ENCODE results near the gene CDK4.
"Not testable (repeated sequence)": the region's sequence is repeated elsewhere in the genome, so short reads cannot be mapped to it uniquely, and the experiment has no call there.

CDK4 gene

DNA sequence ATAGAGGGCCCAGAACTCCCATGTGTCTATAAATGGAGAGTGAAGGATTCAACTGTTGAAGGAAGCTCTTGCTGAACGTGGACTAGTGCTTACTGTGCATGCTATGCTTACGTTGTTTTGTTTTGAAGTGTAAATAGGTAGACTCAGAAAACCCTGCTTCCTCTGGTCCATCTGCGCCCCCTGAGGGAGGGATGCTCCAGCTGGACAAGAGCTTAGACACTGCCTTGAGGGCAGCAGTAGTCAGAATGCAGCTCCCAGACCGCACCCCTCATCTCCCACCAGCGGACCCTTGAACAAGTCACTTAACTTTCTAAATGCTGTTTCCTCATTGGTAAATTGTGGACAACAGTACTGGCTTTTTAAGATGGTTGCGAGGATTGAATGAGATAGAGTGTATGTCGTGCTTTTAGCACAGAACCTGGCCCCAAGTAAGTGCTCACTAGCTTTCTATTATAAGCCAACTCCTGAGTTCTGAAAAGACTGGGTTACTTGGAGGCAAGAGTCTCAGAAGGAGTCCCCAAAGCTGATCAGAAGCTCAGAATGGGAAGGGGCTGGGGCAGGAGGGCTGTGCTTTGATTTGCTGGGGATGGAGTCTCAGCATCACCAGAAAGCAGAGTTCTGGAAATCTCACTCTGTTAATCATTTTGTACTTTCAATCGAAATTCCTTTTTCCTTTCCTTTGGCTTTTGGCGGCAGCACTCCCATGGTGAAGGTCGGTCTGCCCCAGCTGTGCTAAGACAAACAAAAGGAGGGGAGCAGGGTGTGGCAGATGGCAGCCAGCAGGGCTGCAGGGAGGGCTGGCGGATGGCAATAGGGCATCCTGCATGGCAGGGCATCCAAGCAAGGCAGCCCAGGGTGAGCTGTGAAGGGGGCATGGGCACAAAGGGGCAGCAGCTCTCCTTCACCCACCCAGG, 29.1 kb downstream of the CDK4 start:
- DNase-seq = no peak

DNA sequence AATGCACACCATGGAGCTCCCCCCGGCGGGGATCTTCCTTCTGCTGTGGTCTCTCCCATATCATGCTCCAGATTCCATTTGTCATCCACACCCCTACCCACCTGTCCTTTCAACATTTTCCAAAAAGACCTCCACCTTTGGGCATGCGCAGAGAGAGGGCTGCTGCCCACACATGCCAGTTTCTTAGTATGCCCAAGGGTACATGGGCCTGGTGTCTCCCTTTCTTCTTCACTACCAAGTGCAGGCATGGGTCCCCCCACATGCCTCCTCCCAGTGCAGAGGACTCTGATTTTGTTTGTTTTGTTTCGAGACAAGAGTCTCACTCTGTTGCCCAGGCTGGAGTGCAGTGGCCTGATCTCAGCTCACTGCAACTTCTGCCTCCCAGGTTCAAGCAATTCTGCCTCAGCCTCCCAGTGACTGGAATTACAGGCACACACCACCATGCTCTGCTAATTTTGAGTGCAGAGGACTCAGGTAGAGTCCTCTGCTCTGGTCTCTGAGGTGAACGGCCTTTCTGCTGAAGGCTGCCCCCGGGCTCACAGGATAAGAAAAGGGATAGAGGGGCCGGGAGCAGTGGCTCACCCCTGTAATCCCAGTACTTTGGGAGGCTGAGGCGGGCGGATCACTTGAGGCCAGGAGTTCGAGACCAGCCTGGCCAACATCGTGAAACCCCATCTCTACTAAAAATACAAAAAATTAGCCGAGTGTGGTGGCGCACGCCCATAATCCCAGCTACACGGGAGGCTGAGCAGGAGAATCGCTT, 30.1 kb downstream of the CDK4 start:
- DNase-seq = not testable (repeated sequence)

DNA sequence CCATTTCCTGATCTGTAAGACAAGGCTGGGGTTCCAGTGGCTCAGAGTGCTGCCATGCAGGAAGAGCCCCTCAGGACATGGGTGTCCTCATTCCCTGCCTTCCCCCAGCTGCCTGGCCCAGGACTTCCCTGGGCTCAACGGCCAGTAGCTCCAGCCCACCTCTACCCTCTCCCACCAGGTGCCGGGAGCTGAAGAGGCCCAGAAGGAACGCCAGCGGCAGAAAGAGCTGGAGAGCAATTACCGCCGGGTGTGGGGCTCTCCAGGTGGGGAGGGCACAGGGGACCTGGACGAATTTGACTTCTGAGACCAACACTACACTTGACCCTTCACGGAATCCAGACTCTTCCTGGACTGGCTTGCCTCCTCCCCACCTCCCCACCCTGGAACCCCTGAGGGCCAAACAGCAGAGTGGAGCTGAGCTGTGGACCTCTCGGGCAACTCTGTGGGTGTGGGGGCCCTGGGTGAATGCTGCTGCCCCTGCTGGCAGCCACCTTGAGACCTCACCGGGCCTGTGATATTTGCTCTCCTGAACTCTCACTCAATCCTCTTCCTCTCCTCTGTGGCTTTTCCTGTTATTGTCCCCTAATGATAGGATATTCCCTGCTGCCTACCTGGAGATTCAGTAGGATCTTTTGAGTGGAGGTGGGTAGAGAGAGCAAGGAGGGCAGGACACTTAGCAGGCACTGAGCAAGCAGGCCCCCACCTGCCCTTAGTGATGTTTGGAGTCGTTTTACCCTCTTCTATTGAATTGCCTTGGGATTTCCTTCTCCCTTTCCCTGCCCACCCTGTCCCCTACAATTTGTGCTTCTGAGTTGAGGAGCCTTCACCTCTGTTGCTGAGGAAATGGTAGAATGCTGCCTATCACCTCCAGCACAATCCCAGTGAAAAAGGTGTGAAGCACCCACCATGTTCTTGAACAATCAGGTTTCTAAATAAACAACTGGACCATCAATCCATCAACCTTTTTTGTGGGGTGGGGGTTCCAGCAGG, 31.2 kb downstream of the CDK4 start:
- no peak for DNase-seq

DNA sequence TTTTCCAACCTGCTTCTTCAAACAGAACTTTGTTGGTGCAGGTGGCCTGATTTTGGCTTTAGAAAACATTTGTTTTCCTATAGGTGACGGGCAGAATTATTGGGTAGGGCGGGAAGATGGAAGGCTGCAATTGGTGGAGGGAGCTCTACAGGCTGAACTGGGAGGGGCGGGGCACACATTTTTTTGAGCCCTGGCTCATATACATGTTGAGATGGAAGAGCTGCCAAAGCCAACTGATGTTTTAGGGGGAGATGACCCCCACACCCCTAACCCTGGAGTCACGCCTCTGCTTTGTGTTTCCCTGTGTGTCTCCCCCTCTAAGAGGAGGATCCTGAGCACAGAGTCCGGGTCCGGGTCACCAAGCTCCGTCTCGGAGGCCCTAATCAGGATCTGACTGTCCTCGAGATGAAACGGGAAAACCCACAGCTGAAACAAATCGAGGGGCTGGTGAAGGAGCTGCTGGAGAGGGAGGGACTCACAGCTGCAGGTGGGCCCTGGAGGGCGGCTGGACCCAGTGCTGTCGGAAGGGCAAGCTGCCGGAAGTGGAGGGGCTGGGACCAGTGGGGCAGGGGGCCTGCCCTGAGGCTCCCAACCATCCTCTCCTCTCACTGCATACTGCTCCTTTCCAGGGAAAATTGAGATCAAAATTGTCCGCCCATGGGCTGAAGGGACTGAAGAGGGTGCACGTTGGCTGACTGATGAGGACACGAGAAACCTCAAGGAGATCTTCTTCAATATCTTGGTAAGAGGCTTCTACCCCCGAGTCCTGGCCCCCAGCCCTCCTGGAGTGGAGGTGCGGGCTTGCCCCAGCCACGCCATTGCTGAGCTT, 32.1 kb downstream of the CDK4 start:
- no peak for DNase-seq

DNA sequence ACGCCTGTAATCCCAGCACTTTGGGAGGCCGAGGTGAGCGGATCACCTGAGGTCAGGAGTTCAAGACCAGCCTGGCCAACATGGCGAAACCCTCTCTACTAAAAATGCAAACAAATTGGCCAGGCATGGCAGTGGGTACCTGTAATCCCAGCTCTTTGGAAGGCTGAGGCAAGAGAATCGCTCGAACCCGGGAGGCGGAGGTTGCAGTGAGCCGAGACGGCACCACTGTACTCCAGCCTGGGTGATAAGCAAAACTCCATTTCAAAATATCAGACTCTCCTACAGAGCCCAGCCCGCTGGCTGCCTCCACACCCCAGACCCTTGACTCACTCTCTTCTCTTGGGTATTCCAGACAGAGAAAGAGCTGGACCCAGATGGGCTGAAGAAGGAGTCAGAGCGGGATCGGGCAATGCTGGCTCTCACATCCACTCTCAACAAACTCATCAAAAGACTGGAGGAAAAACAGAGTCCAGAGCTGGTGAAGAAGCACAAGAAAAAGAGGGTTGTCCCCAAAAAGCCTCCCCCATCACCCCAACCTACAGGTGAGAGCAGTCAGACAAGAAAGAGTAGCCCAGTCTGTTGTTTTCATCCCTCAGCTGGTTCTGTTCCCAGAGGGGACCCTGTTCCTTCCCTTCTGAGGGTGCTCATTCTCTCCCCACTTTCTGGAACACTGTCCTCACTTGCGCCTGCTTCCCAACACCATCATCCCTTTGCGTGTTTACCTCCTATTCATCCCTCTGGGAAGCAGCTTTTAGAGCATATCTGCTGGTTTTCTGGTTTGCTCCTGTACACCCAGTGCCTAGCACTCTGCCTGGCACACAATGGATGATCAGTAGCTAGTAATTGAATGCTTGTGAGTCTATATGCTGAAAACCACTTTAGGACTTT, 33.2 kb downstream of the CDK4 start:
- no peak for DNase-seq

DNA sequence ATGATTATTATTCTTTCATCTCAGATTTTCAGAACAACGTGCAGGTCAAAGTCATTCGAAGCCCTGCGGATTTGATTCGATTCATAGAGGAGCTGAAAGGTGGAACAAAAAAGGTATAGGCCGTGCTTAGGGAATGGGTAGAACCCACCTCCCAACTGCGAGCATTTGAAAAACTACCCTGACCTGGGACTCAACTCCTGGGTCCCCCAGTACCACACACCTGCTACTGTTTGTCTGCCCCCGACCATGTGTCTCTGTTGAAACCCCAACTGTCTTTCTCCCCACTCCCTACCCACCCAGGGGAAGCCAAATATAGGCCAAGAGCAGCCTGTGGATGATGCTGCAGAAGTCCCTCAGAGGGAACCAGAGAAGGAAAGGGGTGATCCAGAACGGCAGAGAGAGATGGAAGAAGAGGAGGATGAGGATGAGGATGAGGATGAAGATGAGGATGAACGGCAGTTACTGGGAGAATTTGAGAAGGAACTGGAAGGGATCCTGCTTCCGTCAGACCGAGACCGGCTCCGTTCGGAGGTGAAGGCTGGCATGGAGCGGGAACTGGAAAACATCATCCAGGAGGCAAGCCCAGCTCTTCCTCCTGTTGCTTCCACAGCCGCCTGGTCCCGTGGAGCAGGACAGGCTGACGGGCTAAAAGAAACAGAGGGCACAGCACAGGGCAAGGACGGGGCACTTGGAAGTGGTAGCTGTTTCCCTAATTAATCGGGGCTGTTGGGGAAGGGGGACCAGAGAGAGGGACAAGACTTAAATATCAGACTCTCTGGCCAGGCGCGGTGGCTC, 34.1 kb downstream of the CDK4 start:
- no peak for DNase-seq

DNA sequence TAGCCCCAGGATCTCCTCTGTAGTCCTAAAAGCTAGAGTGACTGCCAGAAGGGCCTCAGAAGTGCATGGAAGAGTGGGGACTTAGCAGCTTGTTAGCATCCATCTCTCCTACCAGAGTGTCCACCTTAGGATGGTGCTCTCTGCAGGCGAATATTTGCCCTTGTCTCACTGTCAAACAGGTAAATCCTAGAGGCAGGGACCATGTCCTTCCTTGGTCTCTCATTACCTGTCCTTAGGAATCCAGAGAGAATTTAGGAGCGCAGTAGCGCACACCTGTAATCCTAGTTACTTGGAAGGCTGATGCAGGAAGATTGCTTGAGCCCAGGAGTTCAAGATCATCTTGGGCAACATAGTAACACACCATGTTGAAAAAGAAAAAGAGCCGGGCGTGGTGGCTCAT, 35.0 kb downstream of the CDK4 start:
- DNase-seq = no peak

DNA sequence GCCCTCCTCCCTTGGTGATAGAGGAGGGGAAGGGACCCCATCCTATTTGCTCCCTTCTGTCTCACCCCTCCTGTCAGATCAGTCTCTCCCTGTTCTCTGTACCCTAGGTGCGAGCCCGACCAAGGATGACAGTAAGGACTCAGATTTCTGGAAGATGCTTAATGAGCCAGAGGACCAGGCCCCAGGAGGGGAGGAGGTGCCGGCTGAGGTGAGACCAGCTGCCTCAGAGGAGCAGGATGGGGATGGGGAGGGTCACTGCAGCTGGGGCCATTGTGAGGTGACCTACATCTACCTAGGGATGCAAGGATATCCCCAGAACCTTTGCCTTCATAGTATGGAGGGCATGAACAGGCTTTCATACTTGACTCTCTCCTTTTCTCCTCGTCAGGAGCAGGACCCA, 35.8 kb downstream of the CDK4 start:
- no peak for DNase-seq

DNA sequence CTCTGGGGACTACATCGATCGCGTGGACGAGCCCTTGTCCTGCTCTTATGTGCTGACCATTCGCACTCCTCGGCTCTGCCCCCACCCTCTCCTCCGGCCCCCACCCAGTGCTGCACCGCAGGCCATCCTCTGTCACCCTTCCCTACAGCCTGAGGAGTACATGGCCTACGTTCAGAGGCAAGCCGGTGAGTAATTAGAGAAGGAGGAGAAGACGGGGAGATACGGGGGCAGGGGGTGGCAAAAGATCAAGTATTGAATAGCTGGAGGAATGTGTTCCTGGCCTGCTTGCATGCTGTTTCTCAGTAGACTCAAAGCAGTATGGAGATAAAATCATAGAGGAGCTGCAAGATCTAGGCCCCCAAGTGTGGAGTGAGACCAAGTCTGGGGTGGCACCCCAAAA, 36.3 kb downstream of the CDK4 start:
- DNase-seq = no peak

DNA sequence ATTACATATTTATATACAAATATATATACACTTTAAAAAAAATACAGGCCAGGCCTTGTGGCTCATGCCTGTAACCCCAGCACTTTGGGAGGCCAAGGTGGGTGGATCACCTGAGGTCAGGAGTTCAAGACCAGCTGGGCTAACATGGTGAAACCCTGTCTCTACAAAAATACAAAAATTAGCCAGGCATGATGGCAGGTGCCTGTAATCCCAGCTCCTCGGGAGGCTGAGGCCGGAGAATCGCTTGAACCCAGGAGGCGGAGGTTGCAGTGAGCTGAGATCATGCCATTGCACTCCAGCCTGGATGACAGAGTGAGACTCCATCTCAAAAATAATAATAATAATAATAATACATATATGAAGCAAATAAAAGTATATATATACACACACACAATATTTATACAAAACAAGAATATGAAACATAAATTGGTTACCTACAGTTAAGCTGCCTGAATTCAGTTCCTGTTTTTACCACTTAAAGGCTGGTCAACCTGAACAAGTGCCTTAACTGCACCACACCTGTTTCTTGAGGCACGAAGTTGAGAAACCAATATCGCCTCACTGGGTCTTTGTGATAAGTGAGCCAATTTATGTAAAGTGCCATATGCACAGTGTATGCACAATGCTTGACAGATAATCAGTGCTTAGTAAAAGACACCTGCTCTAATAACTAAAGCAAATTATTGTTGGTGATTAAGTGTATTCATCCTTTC, 36.9 kb downstream of the CDK4 start:
- DNase-seq = not testable (repeated sequence)

DNA sequence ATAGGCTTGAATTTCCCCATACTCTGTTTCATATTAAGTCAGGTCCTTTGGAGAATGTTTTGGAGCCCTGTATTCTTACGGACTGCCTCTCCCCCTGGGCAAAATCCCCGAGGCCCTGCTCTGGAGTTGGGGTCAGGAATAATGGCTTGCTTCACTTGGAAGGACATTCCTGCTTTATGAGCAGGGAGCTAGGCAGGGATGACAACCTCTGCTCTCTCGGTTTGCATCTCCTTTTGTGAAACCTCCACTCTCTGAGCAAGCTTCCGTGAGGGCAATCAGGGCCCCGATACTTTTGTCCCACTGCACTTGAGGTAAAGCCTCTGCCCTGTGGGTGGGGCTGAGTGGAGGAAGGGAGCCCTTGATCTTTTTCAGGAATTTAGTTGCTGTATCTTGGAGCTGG, 38.9 kb downstream of the CDK4 start:
- no peak for DNase-seq

DNA sequence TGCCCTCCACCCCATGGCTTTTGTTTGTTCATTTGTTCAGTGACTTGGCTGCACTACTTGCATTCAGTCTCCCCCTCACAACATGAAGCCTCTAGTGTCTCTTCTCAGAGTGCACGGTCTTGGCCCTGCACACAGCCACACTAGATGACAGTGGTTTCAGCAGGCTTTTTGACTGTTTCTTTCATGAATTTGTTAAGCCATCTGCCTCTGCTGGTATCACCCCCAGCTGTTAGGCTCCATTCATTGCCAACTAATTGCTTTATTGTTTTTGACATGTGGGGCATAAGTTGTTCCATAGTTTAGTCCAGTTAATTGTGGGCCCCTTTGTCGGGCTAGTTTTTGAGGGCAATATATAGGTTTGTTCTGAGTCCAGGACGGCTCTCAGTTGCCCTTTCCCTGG, 39.4 kb downstream of the CDK4 start:
- no peak for DNase-seq

DNA sequence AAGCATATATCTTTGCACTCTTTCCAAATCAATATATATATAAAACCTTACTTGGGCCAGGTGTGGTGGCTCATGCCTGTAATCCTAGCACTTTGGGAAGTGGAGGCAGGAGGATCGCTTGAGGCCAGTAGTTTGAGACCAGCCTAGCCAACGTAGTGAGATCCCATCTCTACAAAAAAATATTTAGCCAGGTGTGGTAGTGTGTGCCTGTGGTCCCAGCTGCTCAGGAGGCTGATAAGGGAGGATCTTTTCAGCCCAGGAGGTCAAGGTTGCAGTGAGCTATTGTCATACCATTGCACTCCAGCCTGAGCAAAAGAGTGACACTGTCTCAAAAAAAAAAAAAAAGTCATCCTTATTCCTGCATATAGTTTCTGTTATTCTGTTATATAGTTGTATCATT, 43.8 kb downstream of the CDK4 start:
- DNase-seq = no peak

DNA sequence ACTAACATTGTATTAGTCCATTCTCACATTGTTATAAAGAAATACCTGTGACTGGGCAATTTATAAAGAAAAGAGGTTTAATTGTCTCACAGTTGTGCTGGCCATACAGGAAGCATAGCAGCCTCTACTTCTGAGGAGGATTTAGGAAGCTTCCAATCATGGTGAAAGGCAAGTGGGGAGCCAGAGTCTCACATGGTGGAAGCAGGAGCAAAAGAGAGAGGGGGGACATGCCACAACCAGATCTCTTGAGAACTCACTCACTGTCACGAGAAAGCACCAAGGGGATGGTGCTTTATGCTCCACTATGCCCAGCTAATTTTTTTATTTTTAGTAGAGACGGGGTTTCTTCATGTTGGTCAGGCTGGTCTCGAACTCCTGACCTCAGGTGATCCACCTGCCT, 44.9 kb downstream of the CDK4 start:
- no peak for DNase-seq

DNA sequence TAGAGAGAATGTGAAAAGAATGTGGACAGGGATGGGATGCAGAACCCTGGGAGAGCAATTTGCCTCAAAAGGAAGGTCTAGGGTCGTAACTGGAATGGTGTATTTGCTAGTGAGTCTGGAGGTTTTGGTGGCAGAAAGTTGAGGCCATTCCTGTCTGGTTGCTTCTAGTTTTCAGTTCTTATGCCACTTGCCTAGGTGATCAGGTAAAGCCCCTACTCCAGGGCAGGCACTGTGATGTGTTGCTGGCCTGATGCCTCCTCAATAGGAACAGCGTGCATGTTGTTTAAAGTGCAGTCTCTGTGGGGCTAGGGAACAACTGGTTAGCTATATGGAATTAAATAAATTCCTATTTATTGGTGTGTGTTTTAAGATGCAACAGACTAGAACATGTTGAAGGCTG, 51.8 kb downstream of the CDK4 start:
- no peak for DNase-seq

DNA sequence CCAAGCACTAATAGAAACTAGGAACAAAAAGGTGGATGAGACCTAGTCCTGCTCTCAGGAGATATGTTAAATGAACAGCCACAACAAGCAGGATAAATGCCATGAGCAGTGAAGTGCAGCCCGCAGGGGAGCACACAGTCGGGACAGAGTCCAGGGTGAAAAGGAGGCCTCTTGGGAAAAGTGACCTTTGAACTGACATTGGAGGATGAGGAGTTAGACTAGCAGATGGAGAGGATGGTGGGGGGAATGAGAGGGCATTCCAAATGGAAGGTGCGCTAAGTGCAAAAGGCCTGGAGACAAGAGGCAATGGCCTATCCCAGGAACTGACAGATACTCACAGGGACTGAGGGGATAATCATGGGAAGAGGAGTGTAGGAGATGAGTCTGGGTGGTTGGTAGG, 53.7 kb downstream of the CDK4 start:
- no peak for DNase-seq

All from suppressor macrophage treated with lipopolysaccharide for 4 hours (primary cell).